HT-29 (cell line): ENCODE measurements around the gene PPP1R12A. TPM values are rescaled to one million over a fixed set of nuclear protein-coding genes. Genes with fewer than 3 reads are reported as not detected.
A peak's percentile ranks its signal among the peaks of the same experiment; 100 is the strongest.
"Not testable (repeated sequence)": the region's sequence is repeated elsewhere in the genome, so short reads cannot be mapped to it uniquely, and the experiment has no call there.

ENCODE experiments used
- DNase-seq: peaks from one replicate; pipeline ENCODE4 v3.0.0-alpha.2; 2015; ENCODE audit warnings: low spot score
- total RNA-seq: library from RNA; depleted of rRNA; stranded (reverse); fragments of >200 nt; shearing (Covaris generic); gene quantifications from 2 replicates; pipeline ENCODE4 v1.2.3, GENCODE V29; 2014

PPP1R12A gene
- total RNA-seq, 1 experiment from 2014 or later = 26.1 TPM

GRCh38 chr12:79842630-79843029 is 92.3 kb downstream of the PPP1R12A start:
- DNase-seq = no peak

GRCh38 chr12:79841878-79842265 is 93.0 kb downstream of the PPP1R12A start:
- no peak for DNase-seq

- no peak for DNase-seq
Measured at GRCh38 chr12:79841248-79841877, 93.5 kb downstream of the PPP1R12A start.

GRCh38 chr12:79838359-79838758 is 96.5 kb downstream of the PPP1R12A start:
- no peak for DNase-seq

GRCh38 chr12:79837575-79837974 is 97.3 kb downstream of the PPP1R12A start:
- no peak for DNase-seq

GRCh38 chr12:79835377-79835843 is 99.5 kb downstream of the PPP1R12A start:
- DNase-seq = no peak

- no peak for DNase-seq
Measured at GRCh38 chr12:79834712-79835376, 100.1 kb downstream of the PPP1R12A start.

GRCh38 chr12:79830440-79830839 is 104.5 kb downstream of the PPP1R12A start:
- no peak for DNase-seq

- no peak for DNase-seq
Measured at GRCh38 chr12:79828924-79829323, 106.0 kb downstream of the PPP1R12A start.

GRCh38 chr12:79827484-79827883 is 107.4 kb downstream of the PPP1R12A start:
- no peak for DNase-seq

GRCh38 chr12:79826267-79827128 is 108.4 kb downstream of the PPP1R12A start:
- peak; percentile 5 for DNase-seq

GRCh38 chr12:79822475-79822874 is 112.4 kb downstream of the PPP1R12A start:
- no peak for DNase-seq

GRCh38 chr12:79818856-79819255 is 116.0 kb downstream of the PPP1R12A start:
- no peak for DNase-seq

GRCh38 chr12:79784366-79785065 is 150.4 kb downstream of the PPP1R12A start:
- not testable (repeated sequence) for DNase-seq

- no peak for DNase-seq
Measured at GRCh38 chr12:79782172-79782900, 152.6 kb downstream of the PPP1R12A start.

- no peak for DNase-seq
Measured at GRCh38 chr12:79778802-79779448, 156.0 kb downstream of the PPP1R12A start.

GRCh38 chr12:79776111-79776510 is 158.8 kb downstream of the PPP1R12A start:
- no peak for DNase-seq

GRCh38 chr12:79775355-79776027 is 159.4 kb downstream of the PPP1R12A start:
- no peak for DNase-seq

GRCh38 chr12:79773896-79774295 is 161.0 kb downstream of the PPP1R12A start:
- no peak for DNase-seq
